K562 (cell line): Measurements from ENCODE around the gene AFF2. TPM values are rescaled to one million over a fixed set of nuclear protein-coding genes. Genes with fewer than 3 reads are reported as not detected.

Source experiments
- ATAC-seq: fragments of 200-7000 bp; cut with Tn5 transposase; 3 replicates; pipeline ENCODE4 v1.9.1; 2020; ENCODE audit warnings: moderate library complexity
- BruUV-seq: library from RNA; stranded (reverse); fragments of 400-500 nt; replicated peaks from 2 replicates; lab custom pipeline; 2021; lab: Mats Ljungman, UMichigan
- CTCF ChIA-PET: fragments of 300-600 bp; formaldehyde crosslinking; extraction: SDS; loops from one replicate; lab custom pipeline; 2021; ENCODE audit warnings: low intra/inter-chr PET ratio; lab: Yijun Ruan, JAX
- POLR2A ChIA-PET: fragments of 300-600, 350-650 bp; sonication (Branson Sonifier 250); formaldehyde crosslinking; extraction: SDS; loops from one replicate; lab custom pipeline; 2021; ENCODE audit warnings: antibody characterized with exemption, inconsistent platforms; lab: Yijun Ruan, JAX
- DNase-seq, 4 experiments: peaks; one replicate each; pipeline versions ENCODE4 v3.0.0 to v3.0.0-alpha.2; 2011 to 2018; ENCODE audit warnings: low spot score in 3 of 4, mixed read lengths in 3 of 4; ENCODE audit errors: extremely low read depth in 1 of 4
- FAIRE-seq: peaks from 2 replicates; lab custom pipeline; 2011; peaks lifted over from hg19 to GRCh38; lab: Jason Lieb, UNC
- H2AFZ ChIP-seq: 2 replicates; pipeline ENCODE4 v1.6.0; 2011; ENCODE audit warnings: low read depth, low read length, control low read depth, inconsistent platforms
- H3K27ac ChIP-seq: fragments of 200-600 bp; 3 replicates; pipeline ENCODE4 v1.8.0; 2011; ENCODE audit warnings: low read depth, mild to moderate bottlenecking, control low read depth, inconsistent platforms, low read length, moderate library complexity, mixed read lengths; ENCODE audit errors: extremely low read depth
- H3K27me3 ChIP-seq, 2 experiments: fragments of 300-600 bp in 1 of 2; 2 replicates in 1 of 2; 3 replicates in 1 of 2; pipeline versions ENCODE4 v1.6.0 to v1.8.0; 2011; ENCODE audit warnings: inconsistent platforms in 2 of 2, low read length in 2 of 2, mild to moderate bottlenecking in 1 of 2, mixed read lengths in 1 of 2, moderate library complexity in 1 of 2; ENCODE audit not compliant: control insufficient read depth in 2 of 2, insufficient read depth in 2 of 2
- H3K36me3 ChIP-seq: fragments of 300-600 bp; 3 replicates; pipeline ENCODE4 v1.8.0; 2011; ENCODE audit warnings: mild to moderate bottlenecking, low read length, inconsistent platforms; ENCODE audit not compliant: control insufficient read depth, insufficient read depth
- H3K4me1 ChIP-seq, 2 experiments: fragments of 200-600 bp in 1 of 2; replicated peaks in 1 of 2; 2 replicates in 1 of 2; 3 replicates in 1 of 2; pipeline versions ENCODE4 v1.5.1 to v1.8.0; 2011; ENCODE audit warnings: inconsistent platforms in 2 of 2, low read length in 2 of 2, mild to moderate bottlenecking in 1 of 2, mixed read lengths in 1 of 2, moderate library complexity in 1 of 2; ENCODE audit not compliant: control insufficient read depth in 2 of 2, insufficient read depth in 2 of 2
- H3K4me2 ChIP-seq: 2 replicates; pipeline ENCODE4 v1.6.1; 2011; ENCODE audit warnings: low read length, control low read depth, inconsistent platforms, mixed read lengths; ENCODE audit not compliant: insufficient read depth
- H3K4me3 ChIP-seq: fragments of 200-600 bp; sonication (generic), shearing (Covaris generic); 2 replicates; pipeline ENCODE4 v1.5.1; 2016; ENCODE audit warnings: control low read depth, inconsistent platforms
- H3K79me2 ChIP-seq: fragments of 200-600 bp; 3 replicates; pipeline ENCODE4 v1.8.0; 2011; ENCODE audit warnings: low read length, inconsistent platforms; ENCODE audit not compliant: control insufficient read depth, insufficient read depth
- H3K9ac ChIP-seq, 2 experiments: 2 replicates each; pipeline versions ENCODE4 v1.6.0 to v1.6.1; 2011; ENCODE audit warnings: low read depth in 2 of 2, low read length in 2 of 2, control low read depth in 1 of 2, inconsistent platforms in 1 of 2, mild to moderate bottlenecking in 1 of 2, mixed read lengths in 1 of 2; ENCODE audit not compliant: insufficient read depth in 1 of 2
- H3K9me1 ChIP-seq: one replicate; pipeline ENCODE4 v1.6.0; 2011; ENCODE audit warnings: inconsistent platforms, mild to moderate bottlenecking, low read length, moderate library complexity; ENCODE audit not compliant: control insufficient read depth, insufficient read depth
- H3K9me3 ChIP-seq: replicated peaks from 2 replicates; pipeline ENCODE4 v1.5.1; 2011; ENCODE audit warnings: low read depth, low read length, inconsistent platforms; ENCODE audit not compliant: control insufficient read depth, insufficient read depth
- H4K20me1 ChIP-seq: replicated peaks from 2 replicates; pipeline ENCODE4 v1.6.1; 2011; ENCODE audit warnings: low read length, inconsistent platforms, mixed read lengths; ENCODE audit not compliant: control insufficient read depth, insufficient read depth
- E2F8 ChIP-seq: fragments of 450-650 bp; IDR thresholded peaks from 2 replicates; pipeline ENCODE4 v1.7.1; 2018; ENCODE audit warnings: mild to moderate bottlenecking, low read depth; ENCODE audit not compliant: partially characterized antibody
- HNRNPUL1 ChIP-seq: fragments of 200-400 bp; formaldehyde crosslinking; IDR thresholded peaks from 2 replicates; pipeline ENCODE4 v1.6.1; 2017; ENCODE audit warnings: low read length
- NCOR1 ChIP-seq: fragments of 450-650 bp; IDR thresholded peaks from 2 replicates; pipeline ENCODE4 v1.6.1; 2016; ENCODE audit warnings: mild to moderate bottlenecking, moderate library complexity
- NELFE ChIP-seq: IDR thresholded peaks from 2 replicates; pipeline ENCODE4 v1.6.1; 2011; ENCODE audit warnings: mild to moderate bottlenecking; ENCODE audit not compliant: insufficient read depth, insufficient read length
- STAT5A ChIP-seq: IDR thresholded peaks from 2 replicates; pipeline ENCODE4 v1.6.1; 2012; ENCODE audit warnings: low read length, inconsistent platforms, borderline replicate concordance
- TCFL5 ChIP-seq: fragments of 250-450 bp; sonication (Bioruptor Pico); conservative IDR thresholded peaks from 2 replicates; pipeline ENCODE4 v1.6.1; 2021; ENCODE audit warnings: mild to moderate bottlenecking, moderate library complexity, matching md5 sums
- TFE3 ChIP-seq: fragments of 450-650 bp; formaldehyde crosslinking; IDR thresholded peaks from 2 replicates; pipeline ENCODE4 v1.4.0; 2020; ENCODE audit warnings: mild to moderate bottlenecking, mixed read lengths
- THAP7 ChIP-seq: fragments of 250-450 bp; sonication (Bioruptor Pico); IDR thresholded peaks from 2 replicates; pipeline ENCODE4 v1.5.0; 2021
- UBTF ChIP-seq, 2 experiments: IDR thresholded peaks; 2 replicates each; pipeline ENCODE4 v1.6.1; 2012; ENCODE audit warnings: improper control_type of control experiment in 2 of 2, low read depth in 2 of 2, low read length in 2 of 2, borderline replicate concordance in 1 of 2
- ZFP30 ChIP-seq: fragments of 250-450 bp; sonication (Bioruptor Pico); IDR thresholded peaks from 2 replicates; pipeline ENCODE4 v1.8.0; 2022; ENCODE audit warnings: moderate library complexity, mild to moderate bottlenecking, inconsistent platforms, borderline replicate concordance
- ZFPM2 ChIP-seq: fragments of 250-450 bp; sonication (Bioruptor Pico); IDR thresholded peaks from 2 replicates; pipeline ENCODE4 v1.5.1; 2022; ENCODE audit warnings: mild to moderate bottlenecking
- ZNF263 ChIP-seq: sonication (generic); formaldehyde crosslinking; IDR thresholded peaks from 2 replicates; pipeline ENCODE4 v1.8.0; 2022; ENCODE audit warnings: mild to moderate bottlenecking, missing genetic modification reagents, borderline replicate concordance
- ZNF766 ChIP-seq: fragments of 200-800 bp; sonication (Bioruptor generic); conservative IDR thresholded peaks from 2 replicates; pipeline ENCODE4 v1.6.1; 2016; ENCODE audit warnings: missing genetic modification characterization, missing compliant biosample characterization
- WGBS: fragments of 100-300 bp; shearing (Covaris generic); methylation state at CpG from one replicate; pipeline ENCODE4 v1.1.6; 2016; ENCODE audit warnings: low coverage, mixed read lengths; ENCODE audit not compliant: insufficient coverage; ENCODE audit errors: missing lambda C conversion rate; 5-methylcytosine and 5-hydroxymethylcytosine counted together
- in situ Hi-C: fragments of 300-500 bp; cut with MboI; formaldehyde crosslinking; loops from 4 replicates; pipeline ENCODE4 v1.15.0; 2018; ENCODE audit warnings: inconsistent platforms, mixed read lengths
- intact Hi-C: fragments of 100-400 bp; cut with micrococcal nuclease; formaldehyde crosslinking; loops from 2 replicates; pipeline ENCODE4 v1.14.2; 2022
- polyA plus RNA-seq, 8 experiments: library from polyadenylated mRNA; depleted of rRNA in 4 of 8; stranded (reverse) in 5 of 8; unstranded in 3 of 8; fragments of >200 nt; fragmentation: Nextera tagmentation in 2 of 8; fragmentation: Illumina TruSeq in 1 of 8; extraction: Ambion mirVana in 2 of 8; extraction: Trizol in 1 of 8; gene quantifications; 2 replicates each; pipeline versions ENCODE4 v1.2.1 to v1.2.3, GENCODE V29; 2011 to 2014; ENCODE audit warnings: inconsistent platforms in 1 of 8, missing spikeins in 1 of 8
- total RNA-seq, 7 experiments: library from RNA; depleted of rRNA in 6 of 7; stranded (reverse); fragments of >200 nt in 6 of 7; fragmentation: Illumina TruSeq in 2 of 7; extraction: Trizol in 2 of 7; gene quantifications; 2 replicates each; pipeline versions ENCODE4 v1.2.1 to v1.2.3, GENCODE V29; 2011 to 2021; ENCODE audit warnings: low replicate concordance in 1 of 7

The AFF2 gene
- total and polyA plus RNA-seq, 9 of the 15 experiments (the other 6 are each of a cell fraction or from before 2014, with no cell fraction given) = 0.01 to 0.20 (median 0.07) TPM

GRCh38 chrX:148513661-148514060, 13.2 kb downstream of the AFF2 start (continued):
- TF ChIP-seq UBTF (IDR thresholded peaks at IDR 0.05; ENCODE audit: borderline replicate concordance in 1 of 2, low read depth in 2 of 2, low read length in 2 of 2) (no peak), ZNF766 (no peak), NCOR1 (no peak), TFE3 (CRISPR knock-in tag) (no peak), THAP7 (CRISPR knock-in tag) (no peak)

- 7% methylated on average over 2 of the region's 2 CpGs for WGBS
- Histone ChIP-seq H3K9ac (no peak overlapping the region), H2AFZ (no peak overlapping the region), H3K4me1 (no peaks in the 10 kb centered on the region), H4K20me1 (no peaks in the 10 kb centered on the region), H3K36me3 (no peaks in the 10 kb centered on the region), H3K27ac (no peak overlapping the region), H3K79me2 (no peaks in the 10 kb centered on the region), H3K9me3 (no peaks in the 10 kb centered on the region), H3K9me1 (no peaks in the 10 kb centered on the region), H3K27me3 (no peaks in the 10 kb centered on the region), H3K4me3 (no peak overlapping the region), H3K4me2 (no peak overlapping the region)
- intact Hi-C loops = no loop called here
- ChIA-PET CTCF (no interaction called here), POLR2A (no interaction called here)
- FAIRE-seq (no peak), ATAC-seq (no peak), DNase-seq (no peak)
- BruUV-seq = no TSS peak
- in situ Hi-C loops = no loop called here
- TF ChIP-seq ZFPM2 (CRISPR knock-in tag) (no peak), TCFL5 (no peak), ZFP30 (CRISPR knock-in tag) (no peak), NELFE (no peak), STAT5A (no peak), ZNF263 (CRISPR knock-in tag) (no peak), HNRNPUL1 (no peak), E2F8 (no peak)
These were observed 16.8 kb downstream of the AFF2 start for GRCh38 chrX:148517176-148517575.
